Omental fat pad (tissue), 4 donors: Measurements from ENCODE around the gene CKB. TPM values are rescaled to one million over a fixed set of nuclear protein-coding genes. Genes with fewer than 3 reads are reported as not detected.

Experiments
- ATAC-seq: fragments of 150-250 bp; one replicate; pipeline ENCODE4 v1.9.1; 2016; ENCODE audit warnings: mild to moderate bottlenecking, moderate library complexity; ENCODE audit not compliant: low FRiP score
- DNase-seq: peaks from one replicate; pipeline ENCODE4 v3.0.0-alpha.2; 2019; ENCODE audit warnings: low spot score
- CTCF ChIP-seq, 3 donors: fragments of 450-650 bp; IDR thresholded peaks; one replicate each; pipeline ENCODE4 v1.5.1; 2016 to 2017; ENCODE audit warnings: antibody characterized with exemption in 3 of 3, mild to moderate bottlenecking in 3 of 3, moderate library complexity in 2 of 3
- total RNA-seq, 4 donors: library from RNA; depleted of rRNA; stranded (reverse); fragments of >200 nt; gene quantifications; one replicate each; pipeline ENCODE4 v1.1.0, GENCODE V29; 2016

Gene CKB
- total RNA-seq, 4 donors from 2014 or later = 173 to 275 (median 217) TPM

- no peak for ATAC-seq
These were observed 22.0 kb upstream of the CKB start for GRCh38 chr14:103544388-103545218.

GRCh38 chr14:103543721-103544387 is 21.2 kb upstream of the CKB start:
- DNase-seq = no peak
- no peak for TF ChIP-seq CTCF (IDR thresholded peaks at IDR 0.05)
- no peak for ATAC-seq

More at GRCh38 chr14:103544388-103545218, 22.0 kb upstream of the CKB start:
- no peak for DNase-seq
- no peak for TF ChIP-seq CTCF (IDR thresholded peaks at IDR 0.05)

- TF ChIP-seq CTCF (IDR thresholded peaks at IDR 0.05) = no peak
- ATAC-seq (no peak), DNase-seq (no peak)
These were observed 20.5 kb upstream of the CKB start for GRCh38 chr14:103543140-103543539.

- no peak for TF ChIP-seq CTCF (IDR thresholded peaks at IDR 0.05)
- DNase-seq (no peak), ATAC-seq (no peak)
These were observed 20.0 kb upstream of the CKB start for GRCh38 chr14:103542605-103543088.

- ATAC-seq = no peak
- no peak for TF ChIP-seq CTCF (IDR thresholded peaks at IDR 0.05)
- no peak for DNase-seq
These were observed 19.3 kb upstream of the CKB start for GRCh38 chr14:103541709-103542604.

GRCh38 chr14:103540821-103541708 is 18.4 kb upstream of the CKB start:
- ATAC-seq (no peak), DNase-seq (no peak)
- TF ChIP-seq CTCF (IDR thresholded peaks at IDR 0.05) = no peak
